GM18858 (cell line): ENCODE results near the gene CDC14A.
A peak's percentile ranks its signal among the peaks of the same experiment; 100 is the strongest.
"Not testable (repeated sequence)": the region's sequence is repeated elsewhere in the genome, so short reads cannot be mapped to it uniquely, and the experiment has no call there.

Experiments
- ATAC-seq: cut with Tn5 transposase; IDR thresholded peaks from one replicate; pipeline ENCODE4 v1.9.1; 2021; ENCODE audit not compliant: unreplicated experiment

Gene CDC14A

DNA sequence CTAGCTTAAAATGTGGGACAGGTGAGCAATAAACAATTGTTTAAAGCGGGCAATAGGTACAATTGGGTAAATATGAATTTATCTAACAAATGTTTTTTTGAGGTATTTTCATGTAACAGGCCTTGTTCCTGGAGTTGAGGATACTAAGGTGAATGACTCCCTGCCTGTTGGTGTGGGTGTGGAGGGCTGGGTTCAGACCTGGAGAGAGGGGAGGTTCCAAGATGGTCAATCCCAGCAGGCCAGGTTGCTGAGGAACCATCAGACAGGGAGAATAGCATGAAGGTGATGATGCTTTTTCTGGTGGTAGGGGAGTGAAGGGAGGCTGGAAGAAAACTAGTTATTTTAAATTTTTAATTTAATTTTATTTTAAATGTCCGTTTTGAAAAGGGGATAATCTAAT, 46.3 kb downstream of the CDC14A start:
- ATAC-seq: no peak

DNA sequence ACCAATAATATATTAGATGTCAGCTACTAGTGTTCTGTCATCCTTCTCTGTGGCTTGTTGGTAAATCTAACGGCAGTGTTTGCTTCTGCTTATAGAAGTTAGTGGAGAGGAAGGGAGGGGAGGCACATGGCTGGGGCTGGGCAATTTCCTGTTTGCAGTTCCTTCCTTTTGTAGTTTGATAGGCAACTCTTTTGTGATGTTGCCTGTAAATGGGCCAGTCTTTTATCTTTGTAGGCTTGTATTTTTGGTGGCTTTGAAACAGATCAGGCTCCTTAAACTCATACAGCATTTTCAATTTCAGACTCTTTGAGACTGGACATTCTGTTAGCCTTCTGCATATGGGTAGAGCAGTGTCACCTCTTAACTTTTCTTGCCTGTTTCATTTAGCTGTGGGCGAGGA, 48.1 kb downstream of the CDC14A start:
- ATAC-seq: peak; percentile 52

DNA sequence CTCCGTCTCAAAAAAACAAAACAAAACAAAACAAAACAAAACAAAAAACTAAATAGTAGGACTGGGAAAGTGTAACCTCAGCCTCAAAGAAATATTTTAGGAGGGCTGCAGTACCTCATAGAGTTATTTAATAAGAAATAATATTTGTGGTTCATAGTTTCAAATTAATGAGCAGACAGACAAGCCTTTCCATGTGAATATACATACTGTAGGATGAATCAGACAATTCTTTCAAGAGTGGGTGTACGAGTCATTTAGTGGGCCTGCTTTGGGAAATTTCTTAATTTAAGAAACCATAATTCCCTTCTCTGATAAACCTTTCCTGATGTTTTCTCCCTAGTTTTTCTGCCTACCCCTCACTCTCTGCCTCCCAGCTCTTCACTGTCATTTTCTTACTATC, 52.5 kb downstream of the CDC14A start:
- no peak for ATAC-seq

DNA sequence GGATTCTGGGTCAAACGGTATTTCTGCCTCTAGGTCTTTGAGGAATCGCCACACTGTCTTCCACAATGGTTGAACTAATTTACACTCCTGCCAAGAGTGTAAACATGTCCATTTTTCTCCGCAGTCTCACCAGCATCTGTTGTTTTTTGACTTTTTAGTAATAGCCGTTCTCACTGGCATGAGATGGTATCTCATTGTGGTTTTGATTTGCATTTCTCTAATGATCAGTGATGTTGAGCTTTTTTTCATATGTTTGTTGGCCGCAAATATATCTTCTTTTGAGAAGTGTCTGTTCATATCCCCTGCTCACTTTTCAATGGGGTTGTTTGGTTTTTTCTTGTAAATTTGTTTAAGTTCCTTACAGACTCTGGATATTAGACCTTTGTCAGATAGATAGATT, 53.6 kb downstream of the CDC14A start:
- ATAC-seq: not testable (repeated sequence)

DNA sequence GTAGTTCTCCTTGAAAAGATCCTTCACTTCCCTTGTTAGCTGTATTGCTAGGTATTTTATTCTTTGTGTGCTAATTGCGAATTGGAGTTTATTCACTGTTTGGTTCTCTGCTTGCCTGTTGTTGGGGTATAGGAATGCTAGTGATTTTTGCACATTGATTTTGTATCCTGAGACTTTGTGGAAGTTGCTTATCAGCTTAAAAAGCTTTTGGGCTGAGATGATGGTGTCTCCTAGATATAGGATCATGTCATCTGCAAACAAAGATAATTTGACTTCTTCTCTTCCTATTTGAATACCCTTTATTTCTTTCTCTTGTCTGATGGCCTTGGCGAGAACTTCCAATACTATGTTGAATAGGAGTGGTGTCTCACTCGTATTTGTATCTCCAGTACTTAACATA, 55.1 kb downstream of the CDC14A start:
- not testable (repeated sequence) for ATAC-seq

DNA sequence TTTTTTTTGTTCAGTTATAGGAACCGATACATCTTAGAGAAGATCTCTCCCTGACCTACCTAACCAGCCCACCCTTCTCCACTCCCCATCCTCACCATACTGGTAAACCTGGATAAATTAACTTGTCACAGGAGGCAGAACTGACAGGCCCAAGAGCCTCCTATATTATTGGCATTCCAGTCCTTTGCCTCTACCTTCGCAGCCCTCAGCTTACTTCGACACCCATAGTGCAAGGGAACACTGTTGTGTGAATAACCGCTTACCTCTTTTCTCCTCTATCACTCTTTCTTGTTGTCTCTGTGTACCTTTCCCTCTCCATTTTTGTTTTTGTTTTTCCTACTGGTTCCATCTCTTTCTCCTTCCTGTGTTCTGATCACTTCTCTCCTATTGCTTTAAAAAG, 58.7 kb downstream of the CDC14A start:
- ATAC-seq: no peak

DNA sequence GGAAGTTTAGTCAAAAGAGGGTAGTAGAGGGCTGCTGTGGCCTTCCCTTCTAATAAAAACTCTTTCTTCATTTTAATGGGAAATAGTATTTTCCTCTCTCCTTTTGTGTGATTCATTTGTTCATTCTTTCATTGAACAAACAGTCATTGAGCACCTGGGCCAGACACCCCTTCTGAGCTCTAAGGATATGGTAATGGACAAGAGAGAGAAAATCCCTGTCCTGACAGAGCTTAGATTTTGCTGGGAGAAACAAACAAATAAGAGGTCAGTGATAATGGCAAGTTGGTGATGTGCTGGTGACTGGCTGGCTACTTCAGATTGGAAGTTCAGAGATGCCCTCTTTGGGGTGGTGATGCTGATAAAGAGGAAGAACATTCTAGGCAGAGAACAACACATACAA, 59.3 kb downstream of the CDC14A start:
- ATAC-seq: no peak

DNA sequence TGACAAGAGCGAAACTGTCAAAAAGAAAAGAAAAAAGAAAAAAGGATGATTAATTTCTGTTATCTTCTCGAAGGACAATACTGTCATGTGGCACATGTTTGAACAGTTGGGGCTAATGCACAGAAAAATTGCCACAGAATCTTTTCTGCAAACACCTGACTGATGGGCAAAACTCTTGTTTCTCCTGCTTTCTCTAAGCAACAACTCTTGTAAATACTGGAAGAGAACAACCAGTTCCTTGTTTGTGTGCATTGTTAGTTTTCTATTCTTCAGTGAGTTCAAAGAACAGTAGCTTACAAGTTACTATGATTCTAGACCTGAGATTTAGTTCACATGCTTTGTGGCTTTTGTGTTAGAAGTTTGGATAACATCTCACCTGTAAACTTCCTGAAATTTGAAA, 60.7 kb downstream of the CDC14A start:
- ATAC-seq: no peak

DNA sequence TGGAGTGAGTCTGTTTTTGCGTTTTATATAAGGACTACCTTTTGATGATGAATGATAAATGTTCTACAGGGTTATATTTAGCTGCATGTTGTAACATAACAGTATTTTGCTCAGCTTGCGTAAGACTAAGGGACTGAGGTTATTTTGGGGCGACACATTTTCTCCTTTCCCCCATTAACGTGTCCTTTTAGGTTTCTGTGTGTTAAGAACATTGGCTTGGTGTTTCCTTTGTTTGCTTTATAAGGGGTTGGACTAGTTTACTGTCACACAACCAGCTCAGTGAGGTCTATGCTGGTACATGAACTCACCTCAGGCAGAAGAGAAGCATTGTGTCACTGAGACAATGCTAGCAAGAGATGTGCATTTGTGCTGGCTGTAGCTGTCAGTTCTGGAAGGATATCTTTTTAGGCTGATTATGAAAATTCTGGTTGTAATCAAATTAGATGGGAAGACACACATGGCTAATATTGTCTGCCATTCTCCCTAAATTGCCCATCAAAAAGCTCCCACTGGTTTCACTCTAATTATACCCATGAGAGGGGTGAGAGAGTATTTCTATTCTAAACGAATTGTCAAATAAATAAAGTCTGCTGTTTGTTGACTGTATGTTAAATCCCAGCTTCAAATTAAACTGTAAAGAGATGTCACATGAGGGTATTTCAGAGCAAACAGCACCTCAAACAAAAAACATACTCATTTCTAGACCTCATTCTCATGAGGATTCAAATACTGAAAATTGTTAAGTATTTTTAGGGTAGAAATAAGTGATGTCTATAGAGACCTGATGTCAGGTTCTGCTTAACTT, 62.6 kb downstream of the CDC14A start:
- ATAC-seq: no peak

DNA sequence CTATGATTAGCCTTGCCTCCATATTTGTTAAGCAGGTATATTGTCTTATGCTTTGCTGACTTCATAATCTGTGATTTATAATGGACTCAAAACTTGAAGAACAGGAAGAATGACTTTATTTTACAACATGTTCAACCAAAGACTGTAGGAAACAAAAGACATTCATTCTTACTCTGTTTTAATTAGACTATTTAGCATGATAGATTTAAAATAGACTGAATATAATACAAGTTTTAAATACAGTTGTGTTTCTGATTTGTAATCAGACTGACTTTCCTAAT, 63.1 kb downstream of the CDC14A start:
- no peak for ATAC-seq

DNA sequence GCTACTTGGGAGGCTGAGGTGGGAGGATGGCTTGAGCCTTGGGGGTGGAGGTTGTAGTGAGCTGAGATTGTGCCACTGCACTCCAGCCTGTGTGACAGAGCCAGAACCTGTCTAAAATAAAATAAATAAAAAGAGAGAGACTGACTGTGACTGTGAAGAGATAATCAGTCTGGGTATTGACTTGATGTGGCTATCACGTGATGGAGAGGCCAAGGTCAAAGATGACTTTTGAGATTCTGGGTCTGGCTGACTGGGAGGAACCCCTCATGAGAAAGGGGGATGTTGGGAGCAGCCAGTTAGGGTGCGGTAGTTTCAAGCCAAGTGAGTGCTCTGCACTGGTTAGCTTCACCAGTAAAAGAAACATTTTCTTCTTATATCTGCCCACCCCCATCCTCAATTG, 66.8 kb downstream of the CDC14A start:
- ATAC-seq: no peak

DNA sequence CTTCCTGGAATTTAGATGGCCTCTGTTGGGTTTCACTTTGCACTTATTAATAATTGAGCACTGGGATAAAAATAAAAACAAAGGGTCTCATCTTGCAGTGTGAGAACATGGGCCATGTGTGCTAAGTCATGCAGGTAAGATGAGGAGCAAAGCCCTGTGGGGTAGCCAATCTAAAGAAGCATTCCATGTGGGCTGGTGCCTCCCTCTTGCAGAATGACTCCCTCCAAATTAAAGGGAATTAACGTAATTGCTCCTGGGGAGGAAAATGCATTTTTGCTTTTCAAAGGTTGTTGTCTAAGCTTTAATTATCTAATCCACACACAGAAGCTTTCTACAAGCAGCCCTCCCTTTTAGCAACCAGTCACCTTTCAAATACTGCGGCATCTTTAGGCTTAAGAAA, 69.8 kb downstream of the CDC14A start:
- ATAC-seq: no peak

DNA sequence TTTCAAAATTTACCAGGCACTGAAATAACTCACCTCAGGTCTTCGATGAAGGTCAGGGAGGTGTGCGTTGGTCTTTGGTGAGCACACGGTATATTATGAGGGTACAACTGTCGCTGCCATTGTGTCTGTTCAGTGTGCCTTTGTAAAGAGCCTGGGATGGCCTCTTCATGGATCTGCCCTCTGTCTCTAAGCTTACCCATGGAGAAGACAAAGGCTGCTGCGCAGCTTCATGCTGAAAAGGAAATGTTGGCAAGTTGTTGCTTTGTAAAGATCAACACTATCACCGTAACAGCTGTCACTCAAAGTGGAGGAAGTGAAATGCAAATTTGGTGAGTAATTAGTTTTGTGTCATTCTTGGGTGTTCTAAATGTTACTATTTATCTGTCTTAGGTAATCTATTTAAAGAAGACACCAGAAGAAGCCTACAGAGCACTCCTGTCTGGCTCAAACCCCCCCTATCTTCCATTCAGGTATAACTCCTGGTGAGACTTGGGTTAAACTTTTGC, 71.6 kb downstream of the CDC14A start:
- ATAC-seq: peak; percentile 77

DNA sequence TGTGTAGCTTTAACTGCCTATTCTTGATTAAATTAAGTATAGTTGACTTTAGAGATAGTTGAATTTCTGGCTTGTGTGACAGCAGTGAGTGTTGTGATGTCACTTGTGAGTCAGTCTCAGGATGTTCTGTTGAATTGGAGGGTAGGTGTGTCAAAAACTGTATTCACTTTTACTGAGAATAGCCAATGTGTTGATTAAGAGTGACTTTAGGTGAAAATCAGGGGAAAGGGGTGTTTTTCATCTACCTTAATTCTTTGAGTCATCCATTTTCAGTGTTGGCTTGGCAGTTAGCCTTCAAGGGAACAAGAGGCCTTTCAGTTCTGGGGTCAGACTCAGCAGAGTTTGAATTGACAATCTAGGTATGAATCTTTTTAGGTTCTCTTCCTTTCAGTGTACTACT, 75.9 kb downstream of the CDC14A start:
- ATAC-seq: no peak

DNA sequence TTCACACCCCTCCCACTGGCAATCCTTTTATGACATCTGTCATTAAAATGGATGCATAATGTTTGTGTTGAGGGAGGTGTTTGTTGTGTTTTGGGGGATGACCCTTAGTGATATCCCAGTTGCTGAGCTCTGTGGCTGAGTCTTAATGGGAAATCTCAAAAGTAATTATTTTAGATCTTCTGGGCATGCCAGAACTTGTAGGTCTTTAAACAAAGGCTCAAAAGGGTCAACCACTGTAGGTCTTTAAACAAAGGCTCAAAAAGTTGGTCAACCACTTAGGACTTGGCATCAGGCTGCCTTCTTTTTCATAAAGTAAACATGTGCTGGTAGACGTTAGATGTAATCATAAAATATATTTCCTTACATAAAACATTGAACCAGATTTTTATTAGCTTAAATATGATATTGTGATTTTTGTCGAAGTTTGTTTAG, 78.0 kb downstream of the CDC14A start:
- no peak for ATAC-seq

DNA sequence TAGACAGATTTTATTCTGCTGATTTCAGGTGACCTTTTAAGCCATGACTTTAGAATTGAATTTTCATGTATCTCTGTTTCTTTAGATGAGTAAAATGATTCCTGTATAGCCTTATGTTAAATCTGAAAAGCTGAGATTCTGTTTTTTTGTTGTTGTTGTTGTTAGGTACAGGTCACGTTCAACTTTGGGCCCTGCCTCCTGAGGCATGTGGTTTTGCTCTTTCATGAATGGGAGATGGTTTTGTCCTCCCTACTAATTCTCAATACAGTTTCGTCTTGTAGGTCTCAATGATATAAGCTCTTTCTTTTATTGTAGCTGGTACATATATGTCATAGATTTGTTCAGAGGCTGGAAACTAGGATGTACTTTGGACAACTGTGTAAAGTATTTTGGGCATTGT, 79.6 kb downstream of the CDC14A start:
- ATAC-seq: no peak

DNA sequence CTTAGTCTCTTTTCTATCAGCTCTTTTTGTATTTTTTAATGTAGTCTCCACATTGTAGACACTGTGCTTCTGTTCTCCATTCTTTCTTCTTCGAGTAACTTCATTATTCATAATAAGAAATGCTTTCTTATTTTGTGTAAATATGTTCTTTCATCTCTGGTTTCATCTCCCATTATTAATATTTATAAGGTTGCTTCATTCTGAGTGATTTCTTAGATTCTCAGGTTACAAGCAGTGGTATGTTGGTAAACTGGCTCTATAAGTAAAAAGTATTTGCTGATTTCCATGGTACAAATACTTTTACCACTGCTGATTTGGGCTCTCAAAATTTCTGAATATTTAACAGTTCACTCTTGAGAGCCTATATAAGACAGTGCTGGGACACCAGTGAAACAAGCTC, 81.3 kb downstream of the CDC14A start:
- no peak for ATAC-seq

DNA sequence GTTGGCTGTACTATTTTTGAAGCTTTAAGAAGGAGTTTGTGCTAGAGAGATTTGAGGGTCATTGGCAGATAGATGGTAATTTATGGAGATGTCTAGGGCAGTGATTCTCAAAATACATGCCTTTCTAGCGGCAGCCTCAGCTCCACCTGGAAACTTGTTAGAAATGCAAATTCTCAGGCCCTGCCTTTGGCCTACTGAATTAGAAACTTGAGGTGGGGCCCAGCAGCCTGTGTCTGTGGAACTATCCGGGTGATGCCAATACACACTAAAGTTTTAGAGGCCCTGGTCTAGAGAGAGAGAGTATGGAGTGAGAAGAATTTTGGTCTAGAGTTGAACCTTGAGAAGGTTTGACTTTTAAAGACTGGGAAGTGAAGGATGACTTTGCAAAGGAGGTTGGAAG, 82.5 kb downstream of the CDC14A start:
- ATAC-seq: no peak

DNA sequence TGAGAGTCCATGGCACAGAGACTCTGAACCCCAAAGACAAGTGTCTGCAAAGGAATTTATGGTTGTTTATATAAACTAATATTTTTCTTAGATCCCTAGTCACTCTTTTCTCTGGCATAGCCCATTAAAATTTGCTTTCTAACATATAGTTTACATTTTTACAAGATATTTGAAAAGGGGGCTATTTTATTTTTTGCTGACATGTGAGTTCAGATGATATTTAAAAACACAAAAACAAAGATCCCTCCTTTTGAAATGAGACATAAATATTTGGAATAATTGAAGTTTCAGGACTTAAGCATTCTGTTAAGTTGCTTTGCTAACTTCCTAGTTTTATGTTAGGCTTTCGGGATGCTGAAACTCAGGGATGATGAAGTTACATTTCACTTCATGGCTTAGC, 86.1 kb downstream of the CDC14A start:
- no peak for ATAC-seq

DNA sequence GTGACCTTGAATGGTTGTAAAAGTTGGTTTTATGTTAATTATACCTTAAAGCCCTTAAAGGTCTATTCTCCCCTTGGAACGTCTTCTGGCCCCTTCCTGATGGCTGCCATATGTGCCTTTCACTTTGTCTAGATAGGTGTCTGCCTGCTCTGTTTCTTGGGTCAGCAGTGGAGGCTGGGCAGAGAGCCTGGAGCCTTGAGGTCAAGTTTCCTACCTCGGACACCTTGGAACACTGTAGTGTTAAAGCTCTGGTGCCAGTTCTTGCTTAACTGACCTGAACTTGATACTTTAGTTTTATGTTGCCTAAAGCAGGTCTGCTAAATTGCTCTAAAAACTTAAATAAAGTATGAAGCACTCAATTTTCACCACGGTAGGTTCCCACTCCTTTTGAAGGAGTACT, 86.5 kb downstream of the CDC14A start:
- no peak for ATAC-seq

DNA sequence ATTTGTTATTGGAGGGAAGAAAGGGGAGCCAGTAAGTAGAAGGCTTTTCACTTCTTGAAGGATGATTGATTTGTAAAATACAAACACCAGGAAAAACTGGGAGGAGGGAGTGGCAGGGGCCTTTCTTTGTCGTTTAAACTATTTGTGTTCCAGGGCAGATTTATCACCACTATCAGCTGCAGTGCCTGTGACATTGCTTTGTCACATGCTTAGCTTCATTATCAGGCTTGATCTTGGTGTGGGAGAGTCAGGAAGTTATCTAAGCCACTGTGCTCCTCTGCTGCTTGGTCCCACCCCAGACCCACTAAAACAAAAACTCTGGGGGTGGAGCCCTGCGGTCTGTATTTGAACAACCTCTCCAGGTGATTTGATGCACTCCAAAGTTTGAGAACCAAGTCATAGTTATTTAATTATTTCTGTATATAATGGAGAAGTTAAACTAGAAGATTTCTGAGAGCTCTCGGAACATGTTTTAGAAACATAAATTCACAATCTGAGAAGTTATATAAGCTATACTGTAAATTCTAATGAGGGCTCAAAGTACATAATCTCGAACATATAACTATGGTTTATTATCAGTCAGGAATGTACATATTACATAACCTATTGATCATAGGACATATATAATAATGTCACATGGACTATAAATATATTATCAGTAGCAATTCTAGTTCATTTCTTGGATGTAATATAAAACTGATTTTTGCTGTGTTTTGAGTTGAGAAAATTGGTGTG, 87.9 kb downstream of the CDC14A start:
- peak; percentile 43 for ATAC-seq

DNA sequence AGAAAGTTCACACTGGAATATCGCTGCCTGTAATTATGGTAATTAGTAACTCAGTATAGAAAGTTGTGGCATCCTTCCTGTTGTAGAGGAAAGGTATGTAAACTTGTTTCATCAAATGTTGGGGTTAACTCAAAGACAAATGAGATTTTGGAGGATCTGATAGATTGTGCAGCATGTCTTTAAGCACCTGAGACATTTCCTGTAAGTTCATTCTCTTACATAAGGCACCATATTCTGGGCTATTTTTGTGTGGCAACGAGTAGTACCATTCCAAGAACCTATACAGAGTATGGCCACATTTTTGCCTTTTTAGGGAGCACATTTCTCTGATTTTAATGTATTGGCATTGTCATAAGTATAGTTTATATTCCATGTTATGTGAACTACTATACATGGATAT, 88.8 kb downstream of the CDC14A start:
- ATAC-seq: no peak

DNA sequence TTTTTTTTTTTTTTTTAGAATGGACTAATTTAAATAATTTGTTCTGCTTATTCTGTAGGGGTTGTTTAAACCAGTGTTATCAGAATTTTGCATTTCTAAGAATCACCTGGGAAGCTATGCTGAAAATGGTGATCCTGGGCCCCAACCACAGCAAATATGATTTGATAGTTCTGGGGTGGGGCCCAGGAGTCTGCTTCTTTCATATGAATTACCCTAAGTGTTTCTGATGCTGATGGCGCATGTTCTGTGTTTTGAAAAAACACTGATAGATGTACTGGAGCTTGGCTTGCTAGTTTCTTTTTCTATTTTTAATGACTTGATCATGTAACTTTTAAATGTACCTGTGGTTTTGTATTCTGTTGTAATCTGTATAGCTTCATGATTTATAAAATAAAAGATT, 89.3 kb downstream of the CDC14A start:
- ATAC-seq: no peak
